WERI-Rb-1 (cell line): ENCODE measurements around the gene HSD11B1.

Source experiments
- DNase-seq: peaks from one replicate; pipeline ENCODE4 v3.0.0-alpha.2; 2020
- H3K27ac ChIP-seq: fragments of 250-450 bp; sonication (Bioruptor Pico); 2 replicates; pipeline ENCODE4 v1.5.1; 2020; ENCODE audit warnings: mild to moderate bottlenecking, moderate library complexity
- H3K27me3 ChIP-seq: fragments of 250-450 bp; sonication (Bioruptor Pico); 2 replicates; pipeline ENCODE4 v1.5.1; 2021; ENCODE audit warnings: mild to moderate bottlenecking, low read depth, moderate library complexity; ENCODE audit not compliant: insufficient read depth, severe bottlenecking
- H3K36me3 ChIP-seq: fragments of 250-450 bp; sonication (Bioruptor Pico); 2 replicates; pipeline ENCODE4 v1.5.1; 2020; ENCODE audit warnings: mild to moderate bottlenecking, moderate library complexity
- H3K4me3 ChIP-seq: 2 replicates; pipeline ENCODE4 v1.5.1; 2011; ENCODE audit warnings: low read depth, mild to moderate bottlenecking, control low read depth, low read length
- H3K9me3 ChIP-seq: fragments of 250-450 bp; sonication (Bioruptor Pico); 2 replicates; pipeline ENCODE4 v1.5.1; 2021; ENCODE audit warnings: mild to moderate bottlenecking, moderate library complexity; ENCODE audit not compliant: severe bottlenecking
- TF ChIP-seq, protein P1 (sequence below): IDR thresholded peaks from 2 replicates; pipeline ENCODE4 v1.5.1; 2011; ENCODE audit warnings: low read depth, mild to moderate bottlenecking, control low read depth, inconsistent platforms, low read length

HSD11B1 gene

DNA sequence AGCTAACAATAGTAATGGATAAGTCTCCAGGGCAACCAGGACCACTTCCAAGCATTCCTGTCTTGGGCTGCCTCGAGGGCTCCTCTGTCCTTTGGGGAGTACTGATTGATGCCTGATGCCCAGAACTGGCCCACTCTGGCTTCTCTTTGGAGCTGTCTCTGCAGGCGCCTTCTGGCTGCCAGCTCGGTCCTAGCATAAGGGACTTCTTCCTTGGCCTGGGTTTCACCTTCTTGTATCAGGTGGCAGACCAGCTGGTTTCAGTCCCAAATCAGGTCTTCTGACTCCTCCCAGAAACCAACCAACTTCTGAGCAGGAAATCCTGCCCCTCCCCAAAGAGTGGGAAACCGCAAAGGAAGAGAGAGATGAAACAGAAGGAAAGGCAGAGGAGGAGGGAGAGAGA, 18.8 kb upstream of the HSD11B1 start:
- Histone ChIP-seq H3K27me3 (peaks cover 43% of the 10 kb centered on the region), H3K9me3 (no peaks in the 10 kb centered on the region), H3K27ac (no peak overlapping the region), H3K4me3 (no peak overlapping the region), H3K36me3 (no peaks in the 10 kb centered on the region)
- DNase-seq = no peak
- TF ChIP-seq, protein P1, sequence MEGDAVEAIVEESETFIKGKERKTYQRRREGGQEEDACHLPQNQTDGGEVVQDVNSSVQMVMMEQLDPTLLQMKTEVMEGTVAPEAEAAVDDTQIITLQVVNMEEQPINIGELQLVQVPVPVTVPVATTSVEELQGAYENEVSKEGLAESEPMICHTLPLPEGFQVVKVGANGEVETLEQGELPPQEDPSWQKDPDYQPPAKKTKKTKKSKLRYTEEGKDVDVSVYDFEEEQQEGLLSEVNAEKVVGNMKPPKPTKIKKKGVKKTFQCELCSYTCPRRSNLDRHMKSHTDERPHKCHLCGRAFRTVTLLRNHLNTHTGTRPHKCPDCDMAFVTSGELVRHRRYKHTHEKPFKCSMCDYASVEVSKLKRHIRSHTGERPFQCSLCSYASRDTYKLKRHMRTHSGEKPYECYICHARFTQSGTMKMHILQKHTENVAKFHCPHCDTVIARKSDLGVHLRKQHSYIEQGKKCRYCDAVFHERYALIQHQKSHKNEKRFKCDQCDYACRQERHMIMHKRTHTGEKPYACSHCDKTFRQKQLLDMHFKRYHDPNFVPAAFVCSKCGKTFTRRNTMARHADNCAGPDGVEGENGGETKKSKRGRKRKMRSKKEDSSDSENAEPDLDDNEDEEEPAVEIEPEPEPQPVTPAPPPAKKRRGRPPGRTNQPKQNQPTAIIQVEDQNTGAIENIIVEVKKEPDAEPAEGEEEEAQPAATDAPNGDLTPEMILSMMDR = no peak

GRCh38 chr1:209686322-209686721, 18.3 kb upstream of the HSD11B1 start:
- no peaks in the 10 kb centered on the region for H3K36me3 ChIP-seq
- no peak overlapping the region for H3K4me3 ChIP-seq
- DNase-seq = no peak
- TF ChIP-seq, protein P1 = no peak
- H3K27ac ChIP-seq = no peak overlapping the region
- no peaks in the 10 kb centered on the region for H3K9me3 ChIP-seq
- H3K27me3 ChIP-seq = peaks cover 43% of the 10 kb centered on the region

DNA sequence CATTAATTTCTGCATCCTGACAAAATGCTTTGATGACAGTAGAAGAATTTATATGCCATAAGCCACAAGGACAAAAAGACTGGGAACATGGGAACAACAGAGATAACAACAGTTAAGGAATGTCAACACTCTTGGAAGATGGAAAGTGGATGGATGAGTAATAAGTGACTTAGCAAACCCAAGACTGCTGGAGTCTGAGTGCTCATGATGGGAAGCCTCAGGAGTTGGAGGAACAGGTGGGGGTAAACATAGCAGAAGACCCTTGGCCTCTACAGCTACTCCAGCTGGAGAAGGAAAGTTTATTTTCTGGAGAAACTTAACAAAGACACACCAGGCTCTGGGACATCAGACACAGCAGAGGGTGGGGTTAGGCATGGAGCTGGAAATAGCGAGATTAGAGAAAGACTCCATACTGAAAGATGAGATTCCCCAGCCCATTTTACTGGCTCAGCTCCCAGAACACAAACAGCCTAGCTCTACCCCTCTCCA, 15.9 kb upstream of the HSD11B1 start:
- no peak for DNase-seq

GRCh38 chr1:209689477-209689876, 15.2 kb upstream of the HSD11B1 start:
- H3K27me3 ChIP-seq = peaks cover 57% of the 10 kb centered on the region
- H3K4me3 ChIP-seq = no peak overlapping the region
- no peaks in the 10 kb centered on the region for H3K9me3 ChIP-seq
- no peaks in the 10 kb centered on the region for H3K36me3 ChIP-seq
- no peak overlapping the region for H3K27ac ChIP-seq
- TF ChIP-seq, protein P1 = no peak
- no peak for DNase-seq

More for the DNA sequence above, 15.9 kb upstream of the HSD11B1 start:
- no peak overlapping the region for H3K27ac ChIP-seq
- no peak overlapping the region for H3K4me3 ChIP-seq
- H3K27me3 ChIP-seq = peaks cover 52% of the 10 kb centered on the region
- no peaks in the 10 kb centered on the region for H3K36me3 ChIP-seq
- TF ChIP-seq, protein P1 = no peak
- H3K9me3 ChIP-seq = no peaks in the 10 kb centered on the region

GRCh38 chr1:209691237-209691636, 13.4 kb upstream of the HSD11B1 start:
- TF ChIP-seq, protein P1 = no peak
- Histone ChIP-seq H3K27me3 (peaks cover 53% of the 10 kb centered on the region), H3K9me3 (no peaks in the 10 kb centered on the region), H3K36me3 (no peaks in the 10 kb centered on the region), H3K27ac (no peak overlapping the region), H3K4me3 (no peak overlapping the region)
- no peak for DNase-seq

DNA sequence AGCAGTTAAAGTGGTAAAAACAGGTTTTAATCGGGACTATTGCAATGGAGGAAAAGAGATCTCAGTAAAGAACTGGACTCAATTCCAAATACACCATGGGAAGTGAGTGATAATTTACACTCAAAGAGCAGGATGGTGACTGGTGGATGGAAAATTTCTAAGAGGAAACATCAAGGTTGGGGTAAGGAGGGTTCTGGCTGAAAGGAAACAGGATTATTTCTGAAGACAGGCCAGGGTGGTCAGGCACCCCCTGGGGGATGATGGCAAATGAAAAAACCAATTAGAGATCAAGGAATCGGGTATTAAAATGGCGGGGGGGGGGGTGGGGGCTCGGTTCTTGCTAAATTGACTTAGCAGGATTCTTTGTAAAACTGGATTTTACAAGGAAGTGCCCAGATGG, 12.3 kb upstream of the HSD11B1 start:
- no peak overlapping the region for H3K4me3 ChIP-seq
- no peak for DNase-seq
- H3K9me3 ChIP-seq = no peaks in the 10 kb centered on the region
- peaks cover 55% of the 10 kb centered on the region for H3K27me3 ChIP-seq
- H3K36me3 ChIP-seq = no peaks in the 10 kb centered on the region
- H3K27ac ChIP-seq = no peak overlapping the region
- TF ChIP-seq, protein P1 = no peak
